Neural crest cell (in vitro differentiated cells): Measurements from ENCODE around the gene UBLCP1. TPM values are rescaled to one million over a fixed set of nuclear protein-coding genes. Genes with fewer than 3 reads are reported as not detected.

Experiments
- DNase-seq: peaks from one replicate; pipeline ENCODE4 v3.0.0; 2021; ENCODE audit warnings: low read depth, mixed read lengths, low spot score
- H3K27ac Mint-ChIP-seq: one replicate; pipeline ENCODE4 v1.8.0; 2021; ENCODE audit warnings: mild to moderate bottlenecking, mixed read lengths; ENCODE audit not compliant: unreplicated experiment
- H3K27me3 Mint-ChIP-seq: 2 replicates; pipeline ENCODE4 v1.8.0; 2021; ENCODE audit warnings: low read depth, mild to moderate bottlenecking, mixed read lengths
- H3K36me3 Mint-ChIP-seq: 2 replicates; pipeline ENCODE4 v1.8.0; 2021; ENCODE audit warnings: low read depth, mild to moderate bottlenecking, mixed read lengths
- H3K4me1 Mint-ChIP-seq: 2 replicates; pipeline ENCODE4 v1.8.0; 2021; ENCODE audit warnings: mixed read lengths
- H3K4me3 Mint-ChIP-seq: one replicate; pipeline ENCODE4 v1.8.0; 2021; ENCODE audit warnings: mild to moderate bottlenecking, mixed read lengths
- H3K9me3 Mint-ChIP-seq: 2 replicates; pipeline ENCODE4 v1.8.0; 2021; ENCODE audit warnings: mixed read lengths
- CTCF ChIP-seq: fragments of 200-600 bp; sonication (generic); conservative IDR thresholded peaks from 2 replicates; pipeline ENCODE4 v1.5.0; 2021; ENCODE audit warnings: antibody characterized with exemption, mild to moderate bottlenecking
- long read RNA-seq: library from polyadenylated mRNA; unstranded; transcript quantifications from one replicate; pipeline ENCODE4 v2.0.0, GENCODE V29; 2020
- total RNA-seq: library from RNA; stranded (reverse); gene quantifications from 2 replicates; pipeline ENCODE4 v1.2.1, GENCODE V29; 2021

UBLCP1 gene, protein sequence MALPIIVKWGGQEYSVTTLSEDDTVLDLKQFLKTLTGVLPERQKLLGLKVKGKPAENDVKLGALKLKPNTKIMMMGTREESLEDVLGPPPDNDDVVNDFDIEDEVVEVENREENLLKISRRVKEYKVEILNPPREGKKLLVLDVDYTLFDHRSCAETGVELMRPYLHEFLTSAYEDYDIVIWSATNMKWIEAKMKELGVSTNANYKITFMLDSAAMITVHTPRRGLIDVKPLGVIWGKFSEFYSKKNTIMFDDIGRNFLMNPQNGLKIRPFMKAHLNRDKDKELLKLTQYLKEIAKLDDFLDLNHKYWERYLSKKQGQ
- 36.9 and 39.2 TPM in 2 replicates for total RNA-seq
- long read RNA-seq, transcript UBLCP1-201 (11 exons, 2,392 nt), result major isoform, 99 of 114 reads
- long read RNA-seq, partial matches to known transcripts, result 12 of 114 reads
- long read RNA-seq, other reads (novel, unspliced or antisense), result 3 of 114 reads

GRCh38 chr5:159262859-159263568 lies at the start of gene UBLCP1:
TSS of gene UBLCP1 (plus strand) at chr5:159263290. CDS start at chr5:159268916, 5,626 bp downstream.
- Mint-ChIP-seq H3K4me3 (peak within 1 kb of the TSS; percentile 92), H3K36me3 (peaks cover 26% of the 10 kb centered on the region), H3K4me1 (peaks cover 21% of the 10 kb centered on the region), H3K27ac (peak within 1 kb of the TSS; percentile 99), H3K9me3 (peaks cover 6% of the 10 kb centered on the region), H3K27me3 (peaks cover 31% of the 10 kb centered on the region)
- TF ChIP-seq CTCF, result no peak
- peak; percentile 63 for DNase-seq

DNA sequence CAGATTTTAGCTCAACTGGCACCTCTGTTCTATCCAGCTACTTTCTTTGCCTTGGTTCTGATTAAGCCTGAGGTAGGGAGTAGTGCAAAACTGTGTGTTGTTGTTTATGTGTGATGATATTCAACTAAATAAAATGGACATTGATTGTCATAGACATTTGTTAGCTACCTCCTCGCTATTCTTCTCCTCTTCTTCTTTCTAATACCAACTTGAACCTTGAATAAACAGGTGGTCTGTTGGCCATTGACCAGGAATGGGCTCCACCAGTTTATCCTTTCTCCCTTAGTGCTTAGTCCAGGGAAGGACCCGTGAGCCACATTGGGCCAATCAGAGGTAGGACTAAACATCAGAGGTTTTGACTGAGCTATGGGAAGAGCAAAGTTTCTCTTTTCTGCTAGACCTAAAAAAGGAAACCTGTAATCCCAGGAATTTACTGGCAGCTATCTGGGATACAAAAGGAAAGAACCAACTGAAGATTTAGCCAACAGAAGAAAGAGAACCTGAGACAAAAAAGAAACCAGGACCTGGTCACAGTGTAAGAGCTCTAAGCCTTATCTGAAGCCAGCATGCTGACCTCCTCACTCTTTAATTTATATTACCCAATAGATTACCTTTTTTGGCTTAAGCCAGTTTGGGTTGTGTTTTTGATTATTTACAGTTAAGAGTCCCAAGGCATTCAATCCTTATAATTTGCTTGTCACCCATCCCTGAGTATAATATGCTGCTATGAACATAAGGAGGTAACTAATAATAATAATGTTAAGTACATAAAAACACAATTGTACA lies 48.4 kb upstream of the UBLCP1 start:
- DNase-seq, result no peak
- Mint-ChIP-seq H3K4me3 (no peak overlapping the region), H3K36me3 (no peaks in the 10 kb centered on the region), H3K27me3 (peaks cover 3% of the 10 kb centered on the region), H3K4me1 (peaks cover 14% of the 10 kb centered on the region), H3K9me3 (no peaks in the 10 kb centered on the region), H3K27ac (no peak overlapping the region)
- TF ChIP-seq CTCF, result no peak

DNA sequence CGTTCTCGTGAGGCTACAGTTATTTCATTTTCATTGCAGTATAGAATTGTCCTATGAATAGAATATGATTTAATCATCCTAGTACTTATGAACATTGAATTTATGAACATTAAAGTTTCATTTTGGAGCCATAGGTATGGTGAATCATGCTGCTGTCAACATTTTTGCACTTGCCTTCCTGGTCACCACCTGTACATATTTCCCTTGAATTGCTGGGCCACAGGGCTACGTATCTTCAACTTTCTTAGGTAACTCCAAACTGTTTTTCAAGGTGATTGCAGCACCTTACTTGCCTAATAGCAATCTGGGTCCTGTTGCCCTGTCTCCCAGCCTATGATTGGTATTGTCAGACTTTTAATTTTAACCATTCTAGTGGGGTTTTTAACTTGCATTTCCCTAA lies 47.2 kb upstream of the UBLCP1 start:
- H3K36me3 Mint-ChIP-seq, result no peaks in the 10 kb centered on the region
- peaks cover 3% of the 10 kb centered on the region for H3K4me1 Mint-ChIP-seq
- no peak overlapping the region for H3K4me3 Mint-ChIP-seq
- no peaks in the 10 kb centered on the region for H3K9me3 Mint-ChIP-seq
- TF ChIP-seq CTCF, result no peak
- peaks cover 3% of the 10 kb centered on the region for H3K27me3 Mint-ChIP-seq
- no peak overlapping the region for H3K27ac Mint-ChIP-seq
- DNase-seq, result no peak

DNA sequence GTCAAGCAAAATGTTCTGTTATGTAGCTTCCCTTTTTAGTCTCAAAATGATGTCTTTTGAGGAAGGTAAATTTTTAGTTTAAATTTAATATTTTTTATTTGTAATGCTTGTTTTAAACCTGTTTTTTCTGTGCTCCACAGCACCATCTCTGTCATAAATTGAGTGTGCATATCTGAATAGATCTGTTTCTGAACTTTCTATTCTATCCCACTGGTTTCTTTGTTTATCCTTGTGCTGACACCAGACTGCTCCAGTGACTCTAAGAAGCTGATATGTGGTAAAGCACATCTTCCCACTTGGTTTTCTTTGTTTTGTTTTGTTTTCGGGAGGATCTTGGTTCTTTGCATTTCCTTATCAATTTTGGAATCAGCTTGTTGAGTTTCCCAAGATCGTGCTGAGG lies 46.6 kb upstream of the UBLCP1 start:
- H3K4me3 Mint-ChIP-seq, result no peak overlapping the region
- no peaks in the 10 kb centered on the region for H3K36me3 Mint-ChIP-seq
- H3K9me3 Mint-ChIP-seq, result no peaks in the 10 kb centered on the region
- H3K4me1 Mint-ChIP-seq, result peaks cover 3% of the 10 kb centered on the region
- TF ChIP-seq CTCF, result no peak
- H3K27ac Mint-ChIP-seq, result no peak overlapping the region
- peaks cover 3% of the 10 kb centered on the region for H3K27me3 Mint-ChIP-seq
- no peak for DNase-seq

DNA sequence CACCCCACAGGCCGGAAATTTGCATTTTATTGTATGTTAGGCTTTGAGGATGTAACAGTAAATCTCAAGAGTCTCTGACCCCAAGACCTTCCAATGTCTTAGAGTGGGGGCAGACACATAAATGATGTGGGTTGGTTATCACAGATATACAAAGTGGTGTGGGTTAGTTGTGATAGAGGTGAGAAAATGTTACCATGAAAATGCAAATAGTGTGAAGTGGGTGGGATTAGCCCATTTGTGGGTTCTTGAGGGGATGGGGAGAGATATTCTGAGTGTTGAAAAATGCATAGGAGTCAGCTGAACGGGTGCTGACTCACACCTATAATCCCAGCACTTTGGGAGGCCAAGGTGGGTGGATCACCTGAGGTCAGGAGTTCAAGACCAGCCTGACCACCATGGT lies 45.9 kb upstream of the UBLCP1 start:
- no peak for DNase-seq
- Mint-ChIP-seq H3K36me3 (no peaks in the 10 kb centered on the region), H3K4me1 (peaks cover 3% of the 10 kb centered on the region), H3K27me3 (peaks cover 3% of the 10 kb centered on the region), H3K4me3 (no peak overlapping the region), H3K9me3 (no peaks in the 10 kb centered on the region), H3K27ac (no peak overlapping the region)
- TF ChIP-seq CTCF, result no peak
